ENCODE results near the gene ZFP36.

The ZFP36 gene

GRCh38 chr19:39384839-39385568, 21.6 kb upstream of the ZFP36 start:
- no peak for DNase-seq

GRCh38 chr19:39385629-39386411, 20.8 kb upstream of the ZFP36 start:
- DNase-seq, result no peak

GRCh38 chr19:39386557-39386956, 20.1 kb upstream of the ZFP36 start:
- DNase-seq, result no peak

DNA sequence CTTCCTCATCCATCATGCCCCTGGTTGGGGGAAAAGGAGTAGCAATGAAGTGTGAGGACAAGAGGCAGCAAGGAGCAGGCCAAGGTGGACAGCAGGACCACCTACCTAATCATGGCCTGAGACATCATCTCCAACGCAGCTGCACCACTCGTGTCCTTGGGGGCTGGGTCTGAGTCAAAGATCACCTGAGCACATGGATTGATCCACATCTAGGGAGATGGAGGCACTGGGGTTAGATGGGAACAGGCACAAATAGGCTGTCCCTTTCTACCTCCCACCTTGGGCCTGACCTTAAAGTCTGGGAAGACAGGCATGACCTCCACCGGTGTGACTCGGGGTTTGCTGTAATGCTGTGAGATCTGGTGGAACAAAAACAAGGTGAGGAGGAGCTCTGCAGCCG, 18.0 kb upstream of the ZFP36 start:
- DNase-seq, result no peak

GRCh38 chr19:39389631-39390414, 16.8 kb upstream of the ZFP36 start:
- DNase-seq, result no peak

- no peak for DNase-seq
These were observed 16.2 kb upstream of the ZFP36 start for GRCh38 chr19:39390451-39390750.

DNA sequence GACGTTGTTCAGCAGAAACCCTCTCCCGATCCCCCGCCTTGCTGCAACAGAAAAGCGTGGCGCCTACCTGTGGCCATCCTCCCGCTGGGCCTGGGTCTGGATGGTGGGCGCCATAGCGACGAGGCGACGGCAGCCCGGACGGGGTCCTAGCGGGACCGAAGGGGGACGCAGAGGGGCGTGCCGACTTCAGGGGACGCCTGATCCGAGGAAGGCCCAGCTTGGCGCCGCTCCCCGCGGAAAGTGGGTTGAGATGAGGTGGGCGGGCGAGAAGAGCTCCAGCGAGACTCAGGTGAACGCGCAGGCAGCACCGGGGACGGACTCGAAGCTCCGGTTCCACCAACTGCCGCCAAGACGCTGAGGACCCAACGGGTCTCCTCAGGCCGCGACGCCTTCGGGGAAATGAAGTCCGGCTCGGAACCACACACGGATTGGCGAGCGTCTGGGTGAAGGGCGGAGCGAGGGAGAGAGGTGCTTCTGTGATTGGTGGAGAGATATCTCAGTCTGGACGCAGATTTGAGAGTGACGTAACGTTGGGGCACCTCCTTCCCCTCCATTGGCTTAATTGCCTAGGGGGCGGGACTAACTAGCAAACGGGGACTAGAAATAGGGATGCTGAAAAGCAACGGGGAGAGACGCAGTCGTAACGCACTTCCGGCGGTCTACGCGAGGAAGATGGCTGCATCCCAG, 15.8 kb upstream of the ZFP36 start, which contains the start of the genes MED29 and PAF1:
MED29 (plus strand) TSS at position 628 of the 687 bp plus-strand sequence; CDS start at position 673, 45 bp downstream.
PAF1 (minus strand) TSS at position 356 of the 687 bp plus-strand sequence; CDS start at position 114, 242 bp downstream.
- DNase-seq, result peak; percentile 100

GRCh38 chr19:39397360-39398296, 9.0 kb upstream of the ZFP36 start:
- peak; percentile 30 for DNase-seq

DNA sequence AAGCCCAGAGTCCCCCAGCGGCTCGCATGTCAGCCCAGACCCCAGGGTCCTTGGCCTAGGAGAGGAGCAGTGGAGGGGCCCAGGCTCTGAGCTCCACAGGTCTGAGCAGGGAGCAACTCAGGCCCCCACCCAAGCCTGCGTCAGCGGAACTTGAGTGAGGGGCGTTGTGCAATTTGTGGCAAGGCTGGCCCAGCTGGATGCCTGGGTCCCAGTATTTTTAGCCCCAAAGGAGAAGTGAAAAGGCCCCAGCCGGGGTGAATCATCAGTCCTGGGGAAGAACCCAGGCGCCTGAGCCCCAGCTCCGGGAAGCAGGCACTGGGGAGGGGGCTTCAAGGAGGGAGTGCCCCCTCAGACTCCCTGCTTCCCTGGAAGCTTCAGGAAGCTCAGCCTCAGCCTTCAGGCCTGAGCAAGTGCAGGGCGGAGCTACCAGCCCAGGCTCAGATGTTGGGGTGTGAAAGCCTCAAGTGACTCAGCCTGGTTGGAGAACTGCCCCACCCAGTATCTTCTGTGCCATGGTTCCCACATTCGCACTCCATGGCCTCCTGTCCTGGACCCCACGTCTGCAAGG, 8.3 kb upstream of the ZFP36 start:
- no peak for DNase-seq

GRCh38 chr19:39399668-39400050, 7.0 kb upstream of the ZFP36 start:
- no peak for DNase-seq

GRCh38 chr19:39400061-39400460, 6.6 kb upstream of the ZFP36 start:
- no peak for DNase-seq

GRCh38 chr19:39401070-39401548, 5.5 kb upstream of the ZFP36 start:
- no peak for DNase-seq

GRCh38 chr19:39401549-39402345, 4.9 kb upstream of the ZFP36 start:
- no peak for DNase-seq

DNA sequence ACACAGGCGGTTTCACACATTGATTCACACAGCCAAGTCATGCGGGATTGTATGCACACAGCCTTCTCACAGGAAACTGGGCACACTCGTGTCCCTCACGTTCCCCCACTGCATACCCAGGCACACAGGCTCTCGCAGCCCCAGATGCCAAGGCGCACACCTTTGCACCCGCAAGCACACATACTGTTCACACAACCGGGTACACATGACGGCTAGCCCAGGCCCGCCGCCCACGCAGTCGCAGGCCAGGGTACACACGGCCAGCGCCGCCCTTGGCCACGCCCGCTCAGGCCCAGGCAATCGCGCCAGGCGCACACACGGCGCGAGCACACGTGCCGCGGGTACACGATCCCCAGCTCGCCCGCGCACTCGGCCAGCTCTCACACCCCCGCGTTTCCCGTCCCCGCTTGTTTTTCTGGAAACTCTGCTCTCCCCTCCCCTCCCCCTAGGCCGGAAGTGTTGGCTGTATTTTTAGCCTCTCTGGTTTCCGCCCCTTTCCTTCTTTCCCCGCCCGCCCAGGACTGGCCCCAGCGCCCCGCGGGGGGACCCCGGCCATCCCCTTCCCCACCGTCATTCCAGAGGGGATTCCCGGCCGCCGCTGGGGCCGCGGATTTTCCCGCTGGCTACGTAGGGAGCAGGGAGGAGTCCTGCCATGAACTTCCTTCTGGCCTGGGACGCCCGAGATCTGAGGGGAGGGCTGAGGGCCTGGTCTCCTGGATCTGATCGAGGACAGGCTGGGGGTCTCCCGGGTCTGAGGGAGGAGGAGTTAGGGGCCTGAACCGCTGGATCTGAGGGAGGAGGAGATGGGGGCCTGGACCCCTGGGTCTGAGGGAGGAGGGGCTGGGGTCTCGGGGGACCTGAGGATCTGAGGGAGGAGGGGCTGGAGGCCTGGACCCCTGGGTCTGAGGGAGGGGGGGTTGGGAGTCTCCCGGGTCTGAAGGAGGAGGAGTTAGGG, 4.0 kb upstream of the ZFP36 start:
- DNase-seq, result peak; percentile 31

DNA sequence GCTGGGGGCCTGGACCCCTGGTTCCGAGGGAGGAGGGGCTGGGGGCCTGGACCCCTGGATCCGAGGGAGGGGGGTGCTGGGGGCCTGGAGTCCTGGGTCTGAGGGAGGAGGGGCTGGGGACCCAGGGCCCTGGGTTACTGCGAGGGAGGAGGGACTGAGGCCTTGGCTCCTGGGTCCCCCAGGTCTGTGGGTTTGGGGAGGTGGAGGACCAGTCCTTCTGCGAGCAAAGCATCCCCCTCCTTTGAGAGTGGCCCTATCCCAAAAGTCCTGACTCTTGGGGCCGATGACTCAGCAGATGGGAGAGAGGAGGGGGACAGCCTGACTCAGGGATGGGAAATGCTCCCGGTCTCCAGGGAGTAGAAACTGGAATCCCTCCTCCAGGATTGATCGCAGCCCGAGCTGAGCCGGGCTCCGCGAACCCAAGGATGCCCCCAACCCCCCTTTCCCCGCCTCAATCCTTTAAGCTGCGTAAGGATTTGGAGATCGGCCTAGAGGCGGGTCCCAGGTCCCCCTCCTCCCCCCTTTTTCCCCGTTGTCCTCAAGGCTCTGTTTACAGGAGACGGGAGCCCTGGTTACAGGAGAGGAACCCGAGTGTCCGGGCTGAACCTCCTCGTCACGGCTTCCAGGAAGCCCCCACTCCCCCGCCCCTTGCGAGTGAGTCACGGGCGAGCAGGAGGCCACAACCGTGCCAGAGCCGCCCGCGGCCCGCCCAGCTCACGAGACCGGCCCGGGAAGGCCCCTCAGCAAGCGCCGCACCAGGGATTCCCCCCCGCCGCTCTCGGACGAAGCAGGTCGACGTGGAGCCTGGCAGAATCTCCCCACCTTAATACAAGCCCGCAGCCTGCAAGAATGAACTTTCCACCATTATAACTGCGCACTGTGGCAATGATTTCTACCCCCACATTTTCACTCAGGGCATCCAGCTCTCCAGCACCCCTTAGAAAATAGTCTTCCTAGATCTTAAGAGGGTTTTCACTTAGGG, 3.0 kb upstream of the ZFP36 start:
- no peak for DNase-seq

GRCh38 chr19:39405261-39405957, 1.2 kb upstream of the ZFP36 start:
- no peak for DNase-seq

- DNase-seq, result no peak
These were observed 540 bp upstream of the ZFP36 start for GRCh38 chr19:39405958-39406655.
